Mammary epithelial cell (primary cell): ENCODE results near the gene SCYL1.

Experiments
- EZH2 ChIP-seq: IDR thresholded peaks from 2 replicates; pipeline ENCODE4 v1.6.1; 2012; ENCODE audit warnings: low read length, inconsistent platforms, borderline replicate concordance
- TF ChIP-seq, protein P1 (sequence below), 2 donors: IDR thresholded peaks in 1 of 2; conservative IDR thresholded peaks in 1 of 2; 2 replicates each; pipeline ENCODE4 v1.5.1; 2011 to 2012; ENCODE audit warnings: inconsistent platforms in 2 of 2, low read length in 2 of 2, mild to moderate bottlenecking in 2 of 2, control low read depth in 1 of 2, low read depth in 1 of 2; ENCODE audit not compliant: insufficient read depth in 1 of 2; ENCODE audit errors: extremely low read depth in 1 of 2

DNA sequence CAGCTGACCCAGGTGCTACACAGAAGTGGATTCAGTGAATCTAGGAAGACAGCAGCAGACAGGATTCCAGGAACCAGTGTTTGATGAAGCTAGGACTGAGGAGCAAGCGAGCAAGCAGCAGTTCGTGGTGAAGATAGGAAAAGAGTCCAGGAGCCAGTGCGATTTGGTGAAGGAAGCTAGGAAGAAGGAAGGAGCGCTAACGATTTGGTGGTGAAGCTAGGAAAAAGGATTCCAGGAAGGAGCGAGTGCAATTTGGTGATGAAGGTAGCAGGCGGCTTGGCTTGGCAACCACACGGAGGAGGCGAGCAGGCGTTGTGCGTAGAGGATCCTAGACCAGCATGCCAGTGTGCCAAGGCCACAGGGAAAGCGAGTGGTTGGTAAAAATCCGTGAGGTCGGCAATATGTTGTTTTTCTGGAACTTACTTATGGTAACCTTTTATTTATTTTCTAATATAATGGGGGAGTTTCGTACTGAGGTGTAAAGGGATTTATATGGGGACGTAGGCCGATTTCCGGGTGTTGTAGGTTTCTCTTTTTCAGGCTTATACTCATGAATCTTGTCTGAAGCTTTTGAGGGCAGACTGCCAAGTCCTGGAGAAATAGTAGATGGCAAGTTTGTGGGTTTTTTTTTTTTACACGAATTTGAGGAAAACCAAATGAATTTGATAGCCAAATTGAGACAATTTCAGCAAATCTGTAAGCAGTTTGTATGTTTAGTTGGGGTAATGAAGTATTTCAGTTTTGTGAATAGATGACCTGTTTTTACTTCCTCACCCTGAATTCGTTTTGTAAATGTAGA, 24.3 kb upstream of the SCYL1 start:
- TF ChIP-seq, protein P1, sequence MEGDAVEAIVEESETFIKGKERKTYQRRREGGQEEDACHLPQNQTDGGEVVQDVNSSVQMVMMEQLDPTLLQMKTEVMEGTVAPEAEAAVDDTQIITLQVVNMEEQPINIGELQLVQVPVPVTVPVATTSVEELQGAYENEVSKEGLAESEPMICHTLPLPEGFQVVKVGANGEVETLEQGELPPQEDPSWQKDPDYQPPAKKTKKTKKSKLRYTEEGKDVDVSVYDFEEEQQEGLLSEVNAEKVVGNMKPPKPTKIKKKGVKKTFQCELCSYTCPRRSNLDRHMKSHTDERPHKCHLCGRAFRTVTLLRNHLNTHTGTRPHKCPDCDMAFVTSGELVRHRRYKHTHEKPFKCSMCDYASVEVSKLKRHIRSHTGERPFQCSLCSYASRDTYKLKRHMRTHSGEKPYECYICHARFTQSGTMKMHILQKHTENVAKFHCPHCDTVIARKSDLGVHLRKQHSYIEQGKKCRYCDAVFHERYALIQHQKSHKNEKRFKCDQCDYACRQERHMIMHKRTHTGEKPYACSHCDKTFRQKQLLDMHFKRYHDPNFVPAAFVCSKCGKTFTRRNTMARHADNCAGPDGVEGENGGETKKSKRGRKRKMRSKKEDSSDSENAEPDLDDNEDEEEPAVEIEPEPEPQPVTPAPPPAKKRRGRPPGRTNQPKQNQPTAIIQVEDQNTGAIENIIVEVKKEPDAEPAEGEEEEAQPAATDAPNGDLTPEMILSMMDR (conservative IDR thresholded peaks at IDR 0.05 in 1 of 2, IDR thresholded peaks at IDR 0.05 in 1 of 2; ENCODE audit: extremely low read depth in 1 of 2, insufficient read depth in 1 of 2, low read depth in 1 of 2, low read length in 2 of 2) = no peak
- TF ChIP-seq EZH2 = no peak
